ENCODE results near the gene SLC23A2.

The SLC23A2 gene

DNA sequence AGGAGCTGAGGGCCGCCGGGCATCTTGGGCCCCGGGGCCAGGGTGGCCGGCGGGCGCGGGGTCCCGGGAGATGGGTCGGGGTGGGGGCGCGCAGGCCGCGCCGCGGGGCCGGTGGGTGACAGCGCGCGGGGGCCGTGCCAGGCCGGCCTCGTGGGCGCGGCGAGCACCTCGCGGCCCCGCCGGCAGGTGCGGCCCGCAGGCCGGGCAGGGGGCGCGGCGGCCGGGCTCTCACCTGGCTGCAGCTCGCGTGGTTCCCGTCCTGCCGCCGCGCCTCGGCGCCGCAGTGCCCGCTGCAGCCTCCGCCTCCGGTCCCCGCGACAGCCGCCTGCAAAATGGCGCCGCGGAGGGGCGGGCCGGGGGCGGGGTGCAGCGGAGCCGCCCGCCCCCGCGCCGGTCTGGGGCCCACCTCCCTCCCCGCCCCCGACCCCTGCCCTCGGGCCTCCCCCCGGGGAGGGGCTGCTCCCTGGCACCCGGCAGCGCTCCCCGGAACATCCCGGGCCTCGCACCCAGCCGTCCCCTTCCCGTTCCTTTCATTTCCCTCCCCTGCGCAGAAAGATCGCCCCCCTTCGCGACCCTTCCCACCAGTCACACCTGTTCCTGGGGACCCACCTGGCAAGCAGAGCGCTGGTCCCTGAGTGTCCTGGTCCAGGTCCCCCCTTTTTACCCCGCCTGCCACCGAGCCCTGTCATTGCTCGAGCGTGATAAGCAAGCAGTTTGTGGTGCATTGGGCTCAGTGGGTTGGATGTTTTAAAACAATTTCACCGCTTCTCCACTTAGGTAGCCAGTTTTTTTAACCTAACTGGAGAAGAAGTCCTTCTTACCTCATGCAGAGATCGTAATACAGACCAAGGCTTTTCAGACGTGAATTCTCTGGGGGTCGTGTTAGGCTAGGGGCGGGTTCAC lies at the start of gene SLC23A2:
Gene SLC23A2 (minus strand): TSS at position 337 of the 903 bp plus-strand sequence. CDS start 68,948 bp downstream, outside the sequence.
- Histone ChIP-seq H3K27ac (peak within 1 kb of the TSS; percentile 57 to 70), H3K4me3 (peak within 1 kb of the TSS; percentile 69 to 85), H3K9me3 (no peaks in the 10 kb centered on the region), H3K36me3 (no peaks in the 10 kb centered on the region), H3K4me1 (peaks cover 0 to 20% (median 11%) of the 10 kb centered on the region in 4 donors), H3K27me3 (no peaks in the 10 kb centered on the region)
- peak; percentile 27 to 67 for DNase-seq
- intact Hi-C loops (cut with DNase I; ENCODE audit: low total_unique reads): no loop called here
- TF ChIP-seq, protein P1, sequence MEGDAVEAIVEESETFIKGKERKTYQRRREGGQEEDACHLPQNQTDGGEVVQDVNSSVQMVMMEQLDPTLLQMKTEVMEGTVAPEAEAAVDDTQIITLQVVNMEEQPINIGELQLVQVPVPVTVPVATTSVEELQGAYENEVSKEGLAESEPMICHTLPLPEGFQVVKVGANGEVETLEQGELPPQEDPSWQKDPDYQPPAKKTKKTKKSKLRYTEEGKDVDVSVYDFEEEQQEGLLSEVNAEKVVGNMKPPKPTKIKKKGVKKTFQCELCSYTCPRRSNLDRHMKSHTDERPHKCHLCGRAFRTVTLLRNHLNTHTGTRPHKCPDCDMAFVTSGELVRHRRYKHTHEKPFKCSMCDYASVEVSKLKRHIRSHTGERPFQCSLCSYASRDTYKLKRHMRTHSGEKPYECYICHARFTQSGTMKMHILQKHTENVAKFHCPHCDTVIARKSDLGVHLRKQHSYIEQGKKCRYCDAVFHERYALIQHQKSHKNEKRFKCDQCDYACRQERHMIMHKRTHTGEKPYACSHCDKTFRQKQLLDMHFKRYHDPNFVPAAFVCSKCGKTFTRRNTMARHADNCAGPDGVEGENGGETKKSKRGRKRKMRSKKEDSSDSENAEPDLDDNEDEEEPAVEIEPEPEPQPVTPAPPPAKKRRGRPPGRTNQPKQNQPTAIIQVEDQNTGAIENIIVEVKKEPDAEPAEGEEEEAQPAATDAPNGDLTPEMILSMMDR (IDR thresholded peaks at IDR 0.05): no peak

DNA sequence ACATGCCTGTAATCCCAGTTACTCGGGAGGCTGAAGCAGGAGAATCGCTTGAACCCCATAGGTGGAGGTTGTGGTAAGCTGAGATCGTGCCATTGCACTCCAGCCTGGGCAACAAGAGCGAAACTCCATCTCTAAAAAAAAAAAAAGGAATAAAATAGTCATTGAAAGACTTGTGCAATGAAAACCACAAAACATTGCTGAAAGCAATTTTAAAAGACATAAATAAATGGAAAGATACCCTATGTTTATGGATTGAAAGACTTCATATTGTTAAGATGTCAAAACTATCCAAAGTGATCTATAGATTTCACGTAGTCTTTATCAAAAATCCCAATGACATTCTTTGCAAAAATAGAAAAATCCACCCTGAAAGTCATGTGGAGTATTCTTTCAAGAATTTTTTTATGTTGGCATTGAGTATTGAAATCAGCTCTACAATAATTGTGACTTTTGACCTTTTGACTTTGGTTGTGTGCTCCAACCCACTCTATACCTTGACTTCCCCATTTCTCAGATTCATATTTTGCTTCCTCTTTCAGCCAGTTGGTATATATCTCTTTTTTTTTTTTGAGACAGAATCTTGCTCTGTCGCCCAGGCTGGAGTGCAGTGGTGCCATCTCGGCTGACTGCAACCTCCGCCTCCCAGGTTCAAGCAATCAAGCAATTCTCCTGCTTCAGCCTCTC lies 45.5 kb upstream of the SLC23A2 start:
- Histone ChIP-seq H3K4me1 (peaks cover 0 to 11% (median 0%) of the 10 kb centered on the region in 4 donors), H3K9me3 (no peaks in the 10 kb centered on the region), H3K27ac (no peak overlapping the region), H3K4me3 (no peak overlapping the region), H3K36me3 (no peaks in the 10 kb centered on the region), H3K27me3 (no peaks in the 10 kb centered on the region)
- DNase-seq: no peak
- TF ChIP-seq, protein P1 (IDR thresholded peaks at IDR 0.05): no peak
- intact Hi-C loops (cut with DNase I; ENCODE audit: low total_unique reads): no loop called here

DNA sequence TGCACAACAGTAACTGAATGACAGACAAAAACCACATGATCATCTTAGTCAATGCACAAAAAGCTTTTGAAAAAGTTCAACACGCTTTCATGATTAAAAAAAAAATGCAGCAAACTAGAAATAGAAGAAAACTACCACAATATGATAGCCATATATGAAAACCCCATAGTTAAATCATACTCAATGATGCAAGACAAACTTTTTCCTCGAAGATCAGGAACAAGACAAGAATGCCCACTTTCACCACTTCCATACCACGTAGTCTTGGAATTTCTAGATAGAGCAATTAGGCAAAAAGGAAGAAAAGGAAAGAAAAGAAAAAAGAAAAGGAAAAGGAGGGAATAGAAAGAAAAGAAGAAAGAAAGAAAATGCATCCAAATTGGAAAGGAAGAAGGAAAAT lies 44.6 kb upstream of the SLC23A2 start:
- DNase-seq: no peak
- intact Hi-C loops (cut with DNase I; ENCODE audit: low total_unique reads): no loop called here
- Histone ChIP-seq H3K4me1 (peaks cover 0 to 17% (median 0%) of the 10 kb centered on the region in 4 donors), H3K27ac (no peak overlapping the region), H3K9me3 (no peaks in the 10 kb centered on the region), H3K36me3 (no peaks in the 10 kb centered on the region), H3K4me3 (no peak overlapping the region), H3K27me3 (no peaks in the 10 kb centered on the region)
- TF ChIP-seq, protein P1 (IDR thresholded peaks at IDR 0.05): no peak

DNA sequence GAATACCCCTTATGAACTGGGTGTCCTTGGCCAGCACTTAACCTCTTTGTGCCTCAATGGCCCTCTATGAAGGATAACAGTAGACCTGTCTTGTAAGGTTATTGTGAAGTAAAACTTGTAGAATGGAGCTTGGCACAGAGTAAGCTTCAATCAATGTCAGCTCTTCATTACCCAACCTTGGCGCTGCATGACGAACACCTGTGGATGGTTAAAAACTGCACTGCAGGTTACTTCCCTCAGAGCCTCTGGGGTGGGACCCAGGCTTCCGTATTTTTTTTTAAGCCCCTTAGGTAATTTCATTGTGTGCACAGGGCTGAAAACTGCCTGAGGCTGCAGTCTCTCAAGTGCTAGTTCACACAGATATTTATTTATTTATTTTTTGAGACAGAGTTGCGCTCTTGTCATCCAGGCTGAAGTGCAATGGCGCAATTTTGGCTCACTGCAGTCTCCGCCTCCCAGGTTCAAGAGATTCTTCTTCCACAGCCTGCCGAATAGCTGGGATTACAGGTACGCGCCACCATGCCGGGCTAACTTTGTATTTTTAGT lies 42.8 kb upstream of the SLC23A2 start:
- intact Hi-C loops (cut with DNase I; ENCODE audit: low total_unique reads): no loop called here
- Histone ChIP-seq H3K36me3 (no peaks in the 10 kb centered on the region), H3K4me1 (peaks cover 0 to 9% (median 0%) of the 10 kb centered on the region in 4 donors), H3K27ac (no peak overlapping the region), H3K4me3 (no peak overlapping the region), H3K27me3 (no peaks in the 10 kb centered on the region), H3K9me3 (no peaks in the 10 kb centered on the region)
- TF ChIP-seq, protein P1 (IDR thresholded peaks at IDR 0.05): no peak
- no peak for DNase-seq

DNA sequence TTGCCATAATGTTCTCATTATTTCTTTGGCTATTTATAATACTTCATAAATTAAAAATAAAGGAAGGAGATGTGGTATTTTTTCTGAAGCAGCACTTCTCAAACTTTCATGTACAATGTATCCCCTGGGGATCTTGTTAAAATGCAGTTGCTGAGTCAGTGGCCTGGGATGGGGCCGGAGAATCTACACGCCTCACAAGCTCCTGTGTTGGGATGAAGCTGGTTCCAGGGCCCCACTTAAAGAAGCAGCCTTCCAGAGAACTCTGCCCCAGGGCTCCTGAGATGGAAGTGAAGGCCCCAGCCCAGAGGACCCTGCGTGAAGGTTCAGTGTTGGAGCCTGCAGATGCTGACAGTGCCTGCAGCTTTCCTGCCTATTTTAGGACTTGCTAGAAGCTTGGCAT lies 40.1 kb upstream of the SLC23A2 start:
- Histone ChIP-seq H3K9me3 (no peaks in the 10 kb centered on the region), H3K27ac (peak overlapping the region in 1 of 2 donors; percentile 25), H3K27me3 (no peaks in the 10 kb centered on the region), H3K36me3 (no peaks in the 10 kb centered on the region), H3K4me1 (peaks cover 0 to 9% (median 0%) of the 10 kb centered on the region in 4 donors), H3K4me3 (no peak overlapping the region)
- TF ChIP-seq, protein P1 (IDR thresholded peaks at IDR 0.05): no peak
- intact Hi-C loops (cut with DNase I; ENCODE audit: low total_unique reads): no loop called here
- no peak for DNase-seq

Data from tibial artery (tissue), 4 donors.